NCI-H128 (cell line): ENCODE measurements around the gene GSTK1.
A peak's percentile ranks its signal among the peaks of the same experiment; 100 is the strongest.
"Not testable (repeated sequence)": the region's sequence is repeated elsewhere in the genome, so short reads cannot be mapped to it uniquely, and the experiment has no call there.

ENCODE experiments used
- DNase-seq: peaks from one replicate; lab custom pipeline; 2025; ENCODE audit not compliant: unreplicated experiment; lab: John Stamatoyannopoulos, UW

The GSTK1 gene

DNA sequence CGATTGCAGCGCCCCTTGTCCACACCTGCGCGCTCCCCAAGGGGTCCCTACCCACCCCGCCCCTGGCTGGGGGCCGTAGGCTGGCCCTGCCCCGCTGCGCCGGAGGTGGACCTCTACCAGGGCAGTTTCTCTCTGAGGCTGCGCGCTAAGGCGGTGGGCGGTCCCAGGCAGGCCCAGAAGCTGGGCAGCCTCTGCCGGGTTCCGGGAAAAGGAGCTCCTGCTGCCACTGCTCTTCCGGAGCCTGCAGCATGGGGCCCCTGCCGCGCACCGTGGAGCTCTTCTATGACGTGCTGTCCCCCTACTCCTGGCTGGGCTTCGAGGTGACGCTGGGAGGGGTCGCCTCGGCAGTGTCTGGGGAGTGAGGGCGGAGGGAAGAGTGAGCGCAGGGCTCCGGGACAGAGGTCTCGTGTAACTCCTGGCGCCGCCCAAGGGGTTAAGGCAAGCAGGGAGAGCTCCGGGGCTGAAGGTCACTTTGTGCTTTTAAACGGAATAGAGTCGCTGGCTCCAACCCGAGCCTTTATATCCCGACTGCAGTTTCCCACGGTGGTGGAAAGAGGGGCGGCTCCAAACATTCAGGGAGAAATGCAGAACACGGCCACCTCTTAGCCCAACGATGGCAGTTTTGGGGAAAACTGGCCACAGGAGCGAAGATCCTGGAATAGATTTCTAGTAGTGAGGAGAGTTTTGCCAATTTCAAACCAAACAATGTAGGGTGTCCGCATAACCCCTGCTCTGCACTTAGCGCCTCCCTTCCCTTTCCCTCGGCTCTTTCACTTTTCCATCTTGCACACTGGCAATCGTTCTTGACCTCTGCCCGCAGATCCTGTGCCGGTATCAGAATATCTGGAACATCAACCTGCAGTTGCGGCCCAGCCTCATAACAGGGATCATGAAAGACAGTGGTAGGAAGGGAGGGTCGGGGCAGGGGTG is at the start of gene GSTK1:
Gene GSTK1, plus strand, starts transcription at position 176 of the 930 bp plus-strand sequence. Its CDS starts 73 bp downstream, at position 249.
- DNase-seq = no peak

DNA sequence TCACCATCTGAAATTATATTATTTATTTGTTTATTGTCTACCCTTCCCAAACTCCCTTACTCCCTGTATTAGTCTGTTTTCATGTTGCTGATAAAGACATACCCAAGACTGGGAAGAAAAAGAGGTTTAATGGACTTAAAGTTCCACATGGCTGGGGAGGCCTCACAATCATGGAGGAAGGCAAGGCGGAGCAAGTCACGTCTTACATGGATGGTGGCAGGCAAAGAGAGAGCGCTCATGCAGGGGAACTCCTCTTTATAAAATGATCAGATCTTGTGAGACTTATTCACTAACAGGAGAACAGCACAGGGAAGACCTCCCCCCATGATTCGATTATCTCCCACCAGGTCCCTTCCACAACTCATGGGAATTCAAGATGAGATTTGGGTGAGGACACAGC is 49.8 kb upstream of the GSTK1 start:
- not testable (repeated sequence) for DNase-seq

DNA sequence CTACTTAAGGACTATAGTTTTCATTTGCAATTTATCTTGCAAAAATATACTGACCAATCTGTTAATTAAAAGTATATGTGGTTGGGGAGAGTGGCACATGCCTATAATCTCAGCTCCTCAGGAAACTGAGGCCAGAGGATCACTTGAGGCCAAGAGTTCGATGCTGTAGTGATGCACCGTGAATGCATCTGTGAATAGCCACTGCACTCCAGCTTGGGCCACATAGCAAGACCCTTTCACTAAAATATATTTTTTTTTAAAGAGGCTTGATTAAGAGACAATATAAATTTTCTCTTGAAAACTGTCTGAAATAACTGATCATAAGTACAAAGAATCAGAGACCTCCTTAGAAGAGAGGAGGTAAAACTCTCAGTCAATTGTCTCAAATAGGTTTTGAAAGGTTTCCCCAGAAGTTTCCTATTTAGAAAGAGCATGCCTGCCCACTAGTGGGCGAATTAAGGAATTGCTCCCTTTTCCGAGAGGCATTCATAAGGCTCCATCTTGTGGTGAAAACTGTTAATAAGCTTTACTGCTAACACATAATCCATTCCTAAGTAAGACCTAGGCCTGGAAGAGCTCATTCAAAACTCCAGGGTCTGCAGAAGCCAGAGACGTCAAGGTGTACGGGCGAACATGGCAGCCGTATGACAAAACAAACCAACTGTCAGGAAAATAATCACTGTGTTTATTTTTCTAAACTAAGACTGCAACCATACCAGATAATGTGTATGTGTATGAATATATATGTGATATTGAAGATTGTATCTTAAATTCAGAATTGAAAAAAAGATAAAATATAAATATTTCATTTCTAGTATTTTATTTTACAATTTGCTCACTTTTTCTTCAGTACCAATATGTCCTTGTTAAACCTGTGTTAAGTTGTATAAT is 48.2 kb upstream of the GSTK1 start:
- DNase-seq = peak; percentile 45

DNA sequence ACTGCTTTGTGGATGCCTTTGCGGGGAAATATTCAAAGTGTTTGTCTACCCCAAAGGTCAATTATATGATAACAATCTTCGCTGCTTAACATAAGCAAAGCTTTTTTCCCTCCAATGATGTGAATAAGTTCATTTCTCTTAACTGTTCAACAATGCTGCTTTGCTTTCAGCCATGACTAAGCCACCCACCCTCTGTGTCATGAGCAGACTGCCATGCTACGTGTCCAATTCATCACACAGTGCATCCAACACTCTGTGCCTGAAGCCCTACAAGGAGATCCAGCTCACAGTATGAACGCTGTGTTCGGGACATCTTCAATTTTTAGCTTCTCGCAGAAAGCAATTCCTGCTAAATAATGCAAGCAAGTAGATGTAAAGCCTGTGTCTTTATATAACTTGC is 47.1 kb upstream of the GSTK1 start:
- no peak for DNase-seq

DNA sequence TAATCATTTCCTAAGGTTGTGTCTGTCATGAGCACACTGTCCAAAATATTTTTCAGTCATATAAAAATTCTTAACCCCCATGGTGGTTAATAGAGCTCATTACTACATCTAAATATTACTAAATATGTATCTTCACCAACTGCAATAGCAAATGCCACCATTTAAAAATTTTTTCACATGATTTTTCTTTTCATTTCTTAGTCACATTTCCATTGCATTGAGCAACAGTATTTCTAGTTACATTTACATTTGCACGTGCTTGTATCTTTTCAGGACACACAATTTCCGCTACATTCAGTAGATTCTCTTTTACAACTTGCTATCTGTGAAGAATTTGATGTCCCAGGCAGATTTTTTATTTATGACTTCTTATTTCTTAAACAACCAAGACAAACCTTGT is 46.6 kb upstream of the GSTK1 start:
- DNase-seq = no peak

DNA sequence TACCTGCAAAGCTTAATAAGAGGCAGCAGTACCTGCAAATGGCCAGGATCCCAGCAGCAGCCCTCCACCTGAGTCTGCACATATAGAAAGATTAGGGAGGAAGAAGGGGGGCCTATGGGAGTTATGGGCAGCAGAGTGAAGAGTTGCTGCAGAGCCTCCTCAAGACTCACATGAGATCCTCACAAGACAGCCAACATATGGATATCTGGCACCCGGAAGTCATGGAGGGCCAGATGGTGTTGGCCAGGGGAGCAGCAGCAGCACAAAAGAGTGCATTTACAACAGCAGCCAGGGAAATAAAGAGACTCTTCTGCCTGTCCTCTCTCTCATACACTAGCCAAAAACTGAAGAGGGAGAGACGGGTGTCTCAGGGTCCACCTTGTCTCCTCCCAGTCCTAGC is 45.4 kb upstream of the GSTK1 start:
- no peak for DNase-seq

DNA sequence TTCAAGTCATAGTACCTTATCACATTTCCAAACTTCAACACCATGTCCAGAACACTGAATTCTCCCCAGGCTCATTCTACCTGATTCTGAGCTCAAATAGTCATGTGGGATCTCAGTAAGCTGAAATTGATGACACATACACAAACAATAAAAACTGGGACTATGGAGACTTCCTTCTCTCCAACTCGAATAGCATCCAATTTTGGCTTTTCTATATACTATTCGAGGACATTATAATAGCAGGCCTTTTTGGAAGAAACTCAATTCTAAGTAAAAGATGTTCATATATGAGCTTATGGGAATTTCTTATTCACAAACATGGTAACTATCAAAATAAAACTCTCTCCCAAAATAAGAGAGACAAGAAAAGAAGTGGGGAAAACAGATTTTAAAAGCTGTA is 42.0 kb upstream of the GSTK1 start:
- no peak for DNase-seq

DNA sequence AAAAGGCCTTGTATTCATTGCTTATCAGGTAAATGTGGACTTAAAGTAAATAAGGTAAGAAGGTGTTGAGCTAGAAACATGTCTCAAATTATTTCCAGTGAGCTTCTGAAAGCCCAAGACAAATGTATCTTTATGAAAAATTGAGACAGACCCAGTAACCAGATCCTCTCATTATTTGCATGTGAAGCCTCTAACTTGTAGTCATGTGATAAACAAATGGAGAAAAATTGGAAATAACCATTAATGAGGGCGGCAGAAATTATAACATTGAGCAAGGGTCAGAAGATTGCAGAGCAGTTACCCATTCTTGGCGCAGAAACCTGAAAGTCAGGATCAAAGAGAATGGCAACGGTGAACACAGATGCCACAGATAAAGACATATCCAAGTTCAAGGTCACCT is 41.5 kb upstream of the GSTK1 start, which contains the start of gene TAS2R40:
Gene TAS2R40, plus strand, starts transcription at position 301 of the 400 bp plus-strand sequence. Its CDS starts 42 bp downstream, at position 343.
- DNase-seq = no peak

DNA sequence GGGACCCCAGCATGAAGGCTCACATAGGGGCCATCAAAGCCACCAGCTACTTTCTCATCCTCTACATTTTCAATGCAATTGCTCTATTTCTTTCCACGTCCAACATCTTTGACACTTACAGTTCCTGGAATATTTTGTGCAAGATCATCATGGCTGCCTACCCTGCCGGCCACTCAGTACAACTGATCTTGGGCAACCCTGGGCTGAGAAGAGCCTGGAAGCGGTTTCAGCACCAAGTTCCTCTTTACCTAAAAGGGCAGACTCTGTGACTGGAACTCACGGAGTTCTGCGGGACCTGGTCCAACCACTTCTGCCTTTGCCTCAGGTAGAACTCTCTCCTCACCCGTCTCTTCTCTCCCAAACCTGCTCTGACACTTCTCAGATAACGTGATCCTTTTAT is 40.5 kb upstream of the GSTK1 start:
- DNase-seq = no peak

DNA sequence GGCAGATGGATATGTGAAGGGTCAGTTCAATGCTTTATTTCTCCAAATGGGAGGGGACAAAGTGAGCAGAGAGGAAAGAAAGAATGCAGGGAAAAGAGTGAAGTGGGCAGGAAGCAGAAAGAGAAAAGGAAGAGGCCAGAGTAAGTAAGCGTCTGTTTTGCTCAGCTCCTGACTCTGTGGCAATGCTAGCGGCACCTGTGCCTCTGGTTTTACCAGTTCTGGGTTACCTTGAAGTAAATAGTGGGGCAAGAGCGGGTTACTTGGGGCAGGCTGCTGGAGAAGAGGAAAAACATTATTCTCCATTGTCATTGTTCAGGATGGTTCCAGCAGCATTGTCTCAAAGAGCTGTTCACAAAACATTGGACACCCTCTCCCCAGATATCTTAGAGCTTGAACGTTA is 39.5 kb upstream of the GSTK1 start:
- DNase-seq = no peak

DNA sequence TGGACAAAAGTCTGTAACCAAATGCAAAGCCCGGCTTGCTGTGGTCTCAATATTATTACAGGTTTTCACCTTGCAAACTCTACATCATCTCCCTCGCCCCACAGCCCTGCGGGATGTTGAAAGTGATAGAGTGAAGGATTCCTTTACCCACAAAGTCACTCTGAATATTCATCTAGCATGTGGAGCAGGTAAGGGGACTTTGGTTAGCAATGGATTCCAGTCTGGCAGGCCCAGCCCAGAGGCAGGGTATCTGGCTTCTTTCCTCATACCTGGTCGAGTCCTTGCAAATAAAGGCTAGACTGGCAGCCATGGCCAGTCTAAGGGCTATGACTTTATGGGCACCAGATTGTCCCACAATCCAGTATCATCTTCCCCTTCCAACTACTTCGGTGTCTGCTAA is 38.2 kb upstream of the GSTK1 start:
- no peak for DNase-seq

DNA sequence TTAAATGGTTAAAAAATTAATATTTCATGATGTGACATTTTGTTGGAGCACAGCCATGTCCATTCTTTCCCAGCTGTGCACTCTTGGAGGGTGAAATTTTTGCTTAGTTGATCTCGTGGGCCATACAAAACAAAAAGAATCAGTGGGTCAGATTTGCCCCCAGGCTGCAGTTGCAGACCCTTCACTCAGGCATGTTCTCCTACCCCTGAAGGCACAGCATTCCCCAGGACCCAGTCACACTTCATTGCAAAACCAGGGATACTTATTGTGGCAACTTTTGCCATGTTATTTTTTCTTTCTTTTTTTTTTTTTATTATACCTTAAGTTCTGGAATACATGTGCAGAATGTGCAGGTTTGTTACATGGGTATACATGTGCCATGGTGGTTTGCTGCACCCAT is 35.4 kb upstream of the GSTK1 start:
- no peak for DNase-seq

DNA sequence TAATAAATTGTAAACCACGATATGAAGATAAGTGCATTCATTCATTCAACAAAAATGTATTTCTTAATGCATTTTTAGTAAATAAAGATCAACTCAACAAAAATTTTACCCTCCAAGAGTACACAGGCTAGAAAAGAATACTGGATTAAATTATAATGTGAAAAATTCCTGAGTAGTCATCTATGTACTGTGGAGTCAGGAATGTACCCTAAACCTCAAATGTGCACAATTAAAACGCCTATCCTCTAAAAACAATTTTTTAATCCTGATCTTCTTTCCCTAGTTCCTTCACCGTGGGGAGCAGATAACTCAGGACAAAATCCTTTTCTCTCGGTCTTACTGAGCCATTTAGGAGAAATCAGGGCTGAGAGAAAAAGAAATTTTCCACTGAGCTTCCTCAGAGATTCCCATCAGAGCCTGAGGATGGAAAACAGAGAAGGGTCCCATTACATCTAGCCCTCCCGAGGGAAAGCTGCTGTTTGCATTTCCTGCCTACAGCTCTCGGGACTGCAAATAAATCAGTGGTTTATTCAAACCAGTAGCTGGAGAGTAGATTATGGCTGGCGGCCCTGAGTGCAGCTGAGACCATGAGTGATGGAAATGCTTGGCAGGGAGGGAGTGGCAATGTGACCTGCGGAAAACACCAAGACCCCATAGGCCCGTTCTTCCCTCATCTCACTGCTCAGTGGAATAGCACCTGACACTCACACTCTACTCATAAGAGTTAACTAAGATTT is 34.0 kb upstream of the GSTK1 start:
- no peak for DNase-seq

DNA sequence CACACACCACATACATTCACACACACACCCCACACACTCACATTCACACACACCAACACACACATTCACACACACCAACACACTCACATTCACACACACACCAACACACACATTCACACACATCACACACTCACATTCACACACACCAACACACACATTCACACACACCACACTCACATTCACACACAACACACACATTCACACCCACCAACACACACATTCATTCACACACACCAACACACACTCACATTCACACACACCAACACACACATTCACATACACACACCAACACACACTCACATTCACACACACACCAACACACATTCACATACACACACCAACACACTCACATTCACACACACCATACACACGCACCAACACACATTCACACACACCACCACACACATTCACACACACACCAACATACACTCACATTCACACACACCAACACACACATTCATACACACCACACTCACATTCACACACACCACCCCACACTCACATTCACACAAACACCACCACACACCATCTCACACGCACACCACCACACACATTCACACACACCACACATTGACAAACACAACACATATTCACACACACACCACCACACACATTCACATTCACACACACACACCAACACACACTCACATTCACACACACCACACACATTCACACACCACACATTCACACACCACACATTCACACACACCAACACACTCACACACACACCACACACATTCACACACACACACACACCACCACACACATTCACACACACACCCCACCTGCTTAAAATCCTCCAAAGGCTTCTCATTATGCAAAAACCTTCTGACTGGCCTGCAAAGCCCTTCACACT is 32.4 kb upstream of the GSTK1 start:
- no peak for DNase-seq

DNA sequence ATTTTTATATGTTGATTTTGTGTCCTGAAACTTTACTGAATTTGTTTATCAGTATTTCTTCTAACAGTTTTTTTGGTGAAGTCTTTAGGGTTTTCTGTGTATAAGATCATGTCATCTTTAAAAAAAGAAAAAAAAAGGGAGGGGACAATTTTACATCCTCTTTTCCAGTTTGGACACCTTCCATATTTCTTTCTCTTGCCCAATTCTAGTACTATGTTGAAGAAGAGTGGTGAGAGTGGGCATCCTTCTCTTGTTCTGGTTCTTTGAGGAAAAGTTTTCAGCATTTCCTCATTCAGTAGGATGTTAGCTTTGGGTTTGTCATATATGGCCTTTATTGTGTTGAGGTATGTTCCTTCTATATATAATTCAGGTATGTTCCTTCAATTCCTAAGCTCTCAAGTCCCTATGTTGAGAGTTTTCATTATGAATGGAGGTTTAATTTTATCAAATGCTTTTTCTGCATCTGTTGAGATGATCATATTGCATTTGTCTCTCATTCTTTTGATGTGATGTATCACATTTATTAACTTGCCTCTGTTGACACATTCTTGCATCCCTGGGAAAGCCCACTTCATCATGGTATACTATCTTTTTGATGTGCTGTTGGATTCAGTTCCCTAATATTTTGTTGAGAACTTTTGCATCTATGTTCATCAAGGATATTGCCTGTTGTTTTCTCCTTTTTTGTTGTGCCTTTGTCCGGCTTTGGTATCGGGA is 29.3 kb upstream of the GSTK1 start:
- no peak for DNase-seq

DNA sequence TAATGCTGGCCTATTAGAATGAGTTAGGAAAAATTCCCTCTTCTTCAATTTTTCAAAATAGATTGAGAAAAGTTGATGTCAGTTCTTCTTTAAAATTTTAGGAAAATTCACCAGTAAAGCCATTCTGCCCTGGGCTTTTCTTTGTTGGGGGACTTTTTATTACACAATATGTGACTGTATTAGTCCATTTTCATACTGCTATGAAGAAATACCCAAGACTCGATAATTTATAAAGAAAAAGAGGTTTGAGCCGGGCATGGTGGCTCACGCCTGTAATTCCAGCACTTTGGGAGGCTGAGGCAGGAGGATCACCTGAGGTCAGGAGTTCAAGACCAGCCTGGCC is 28.7 kb upstream of the GSTK1 start:
- no peak for DNase-seq

DNA sequence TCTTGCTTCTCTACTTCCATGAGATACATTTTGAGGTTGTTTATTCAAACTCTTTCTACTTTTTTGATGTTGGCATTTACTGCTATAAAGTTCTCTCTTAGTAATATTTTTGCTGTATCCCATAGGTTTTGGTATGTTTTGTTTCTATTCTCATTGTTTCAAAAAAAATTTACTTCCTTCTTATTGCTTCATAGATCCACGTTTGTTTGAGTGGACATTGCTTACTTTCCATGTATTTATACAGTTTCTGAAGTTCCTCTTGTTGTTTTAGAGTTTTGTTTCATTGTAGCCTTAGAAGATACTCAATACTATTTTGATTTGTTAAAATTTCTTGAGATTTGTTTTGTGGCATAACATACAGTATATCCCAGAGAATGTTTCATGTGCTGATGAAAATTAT is 27.7 kb upstream of the GSTK1 start:
- no peak for DNase-seq

DNA sequence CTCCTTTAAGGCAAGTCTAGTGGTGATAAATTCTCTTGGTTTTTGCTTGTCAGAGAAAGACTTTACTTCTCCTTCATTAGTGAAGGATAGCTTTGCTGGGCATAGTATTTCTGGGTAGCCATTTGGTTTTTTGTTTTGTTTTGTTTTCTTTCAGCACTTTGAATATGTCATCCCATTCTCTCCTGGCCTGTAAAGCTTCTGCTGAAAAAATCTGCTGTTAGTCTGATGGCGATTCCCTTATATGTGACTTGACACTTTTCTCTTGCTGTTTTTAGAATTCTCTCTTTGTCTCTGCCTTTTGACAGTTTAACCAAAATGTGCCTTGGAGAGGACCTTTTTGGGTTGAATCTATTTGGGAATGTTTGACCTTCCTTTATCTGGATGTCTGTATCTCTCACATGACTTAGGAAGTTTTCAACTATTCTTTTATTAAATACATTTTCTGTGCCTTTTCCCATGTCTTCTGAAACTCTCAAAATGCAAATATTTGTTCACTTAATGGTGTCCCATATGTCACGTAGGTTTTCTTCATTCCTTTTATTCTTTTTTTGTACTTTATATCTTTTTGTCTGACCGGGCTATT is 26.7 kb upstream of the GSTK1 start:
- no peak for DNase-seq

DNA sequence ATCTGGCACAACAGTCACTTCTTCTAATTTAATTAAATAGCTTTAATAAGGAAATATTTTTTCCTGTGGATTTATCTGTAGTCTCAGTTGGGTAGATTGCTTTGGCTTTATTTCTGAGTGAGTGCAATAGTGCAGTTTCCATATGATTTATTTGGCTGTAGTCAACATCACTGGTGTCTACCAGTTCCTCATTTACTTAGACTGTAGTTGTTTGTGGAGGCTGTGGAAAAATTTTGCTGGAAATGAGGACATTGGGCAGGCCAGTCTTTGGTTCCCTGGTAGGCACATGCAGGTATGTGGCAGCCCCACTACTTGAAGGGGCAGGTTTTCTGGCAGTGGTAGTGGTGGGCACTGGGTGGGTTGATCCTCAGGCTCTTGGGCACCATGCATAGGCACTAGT is 25.9 kb upstream of the GSTK1 start:
- no peak for DNase-seq
